Stimulated activated CD4-positive, alpha-beta T cell treated with anti-CD3 and anti-CD28 coated beads, Interleukin-1b, Interleukin-23, amount 100 ng/mL, for 24 hours (primary cell): ENCODE measurements around the gene TMED6.

Experiments used
- DNase-seq, 4 experiments: peaks; one replicate each; pipeline ENCODE4 v3.0.0-alpha.2; 2020; ENCODE audit warnings: low read depth in 4 of 4, low spot score in 1 of 4

TMED6 gene

GRCh38 chr16:69351309-69352027 lies at the start of gene TMED6:
Gene TMED6 (minus strand): TSS chr16:69351786. CDS start chr16:69351753, 33 bp downstream.
- no peak for DNase-seq

- no peak for DNase-seq
Measured at GRCh38 chr16:69399361-69399760, 47.8 kb upstream of the TMED6 start.

GRCh38 chr16:69397821-69398521 lies 46.4 kb upstream of the TMED6 start:
- no peak for DNase-seq

- peak; percentile 49 to 68 (median 57) for DNase-seq
Measured at GRCh38 chr16:69396187-69397061, 44.8 kb upstream of the TMED6 start.

GRCh38 chr16:69395859-69396186 lies 44.2 kb upstream of the TMED6 start:
- no peak for DNase-seq

- DNase-seq, result no peak
Measured at GRCh38 chr16:69393898-69394849, 42.6 kb upstream of the TMED6 start.

GRCh38 chr16:69386596-69386995 lies 35.0 kb upstream of the TMED6 start:
- DNase-seq, result no peak

GRCh38 chr16:69384974-69385373 lies 33.4 kb upstream of the TMED6 start:
- DNase-seq, result no peak

- no peak for DNase-seq
Measured at GRCh38 chr16:69382421-69382820, 30.8 kb upstream of the TMED6 start.

GRCh38 chr16:69381231-69381630 lies 29.6 kb upstream of the TMED6 start:
- DNase-seq, result no peak

- no peak for DNase-seq
Measured at GRCh38 chr16:69378760-69379159, 27.2 kb upstream of the TMED6 start.

- no peak for DNase-seq
Measured at GRCh38 chr16:69378036-69378435, 26.4 kb upstream of the TMED6 start.

- DNase-seq, result no peak
Measured at GRCh38 chr16:69376393-69377059, 24.9 kb upstream of the TMED6 start.

- no peak for DNase-seq
Measured at GRCh38 chr16:69373019-69373418, 21.4 kb upstream of the TMED6 start.

GRCh38 chr16:69371564-69371963 lies 20.0 kb upstream of the TMED6 start:
- DNase-seq, result no peak

- DNase-seq, result no peak
Measured at GRCh38 chr16:69368866-69369265, 17.3 kb upstream of the TMED6 start.

GRCh38 chr16:69367980-69368379 lies 16.4 kb upstream of the TMED6 start:
- DNase-seq, result no peak

- DNase-seq, result peak in 1 of 4 experiments; percentile 6
Measured at GRCh38 chr16:69366431-69366830, 14.8 kb upstream of the TMED6 start.

- no peak for DNase-seq
Measured at GRCh38 chr16:69365901-69366300, 14.3 kb upstream of the TMED6 start.

- no peak for DNase-seq
Measured at GRCh38 chr16:69364088-69364487, 12.5 kb upstream of the TMED6 start.
